C4-2B (cell line): ENCODE data around the gene PSAP.
A peak's percentile ranks its signal among the peaks of the same experiment; 100 is the strongest.

Experiments
- ZFX ChIP-seq: fragments of 450-650 bp; IDR thresholded peaks from 2 replicates; pipeline ENCODE4 v1.6.1; 2017
- TF ChIP-seq, protein P1 (sequence below): fragments of 450-650 bp; conservative IDR thresholded peaks from 2 replicates; pipeline ENCODE4 v1.5.1; 2017; ENCODE audit warnings: mild to moderate bottlenecking

DNA sequence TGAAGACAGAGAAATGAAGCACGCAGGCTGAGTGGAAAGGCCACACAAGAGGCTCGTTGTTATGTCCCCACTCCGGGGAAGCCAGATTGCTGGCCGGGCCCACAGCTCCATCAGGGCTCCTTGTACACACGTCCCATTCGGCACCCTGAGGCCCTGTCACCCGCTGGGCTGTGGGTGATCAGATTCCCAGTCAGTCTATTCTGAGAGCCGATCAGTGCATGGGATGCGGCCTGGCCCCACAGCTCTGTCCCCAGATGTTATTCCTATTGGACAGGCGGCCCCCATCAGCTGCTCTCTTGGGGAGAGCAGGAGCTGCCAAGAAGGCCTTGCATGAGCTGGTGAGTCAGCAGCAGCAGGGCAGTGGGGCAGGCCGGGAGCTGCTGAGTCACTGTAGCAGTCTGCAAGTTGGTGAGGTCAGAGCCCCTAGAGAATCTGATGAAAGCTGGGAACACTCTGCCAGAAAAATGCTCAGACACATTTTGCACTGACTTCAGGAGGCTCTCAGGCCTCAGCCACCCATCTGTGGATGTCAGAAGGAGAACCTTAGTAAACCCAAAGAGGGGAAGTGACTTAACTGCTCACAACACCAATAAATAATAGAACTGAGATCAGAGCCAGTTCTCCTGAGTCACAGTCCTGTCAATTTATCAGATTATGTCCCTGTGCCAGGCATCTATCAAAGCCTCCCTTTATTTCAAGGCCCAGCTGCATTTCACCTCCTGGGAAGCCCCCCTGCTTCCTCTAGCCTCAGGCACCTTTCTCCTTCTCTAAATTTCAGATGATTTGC, 9.4 kb upstream of the PSAP start:
- TF ChIP-seq, protein P1, sequence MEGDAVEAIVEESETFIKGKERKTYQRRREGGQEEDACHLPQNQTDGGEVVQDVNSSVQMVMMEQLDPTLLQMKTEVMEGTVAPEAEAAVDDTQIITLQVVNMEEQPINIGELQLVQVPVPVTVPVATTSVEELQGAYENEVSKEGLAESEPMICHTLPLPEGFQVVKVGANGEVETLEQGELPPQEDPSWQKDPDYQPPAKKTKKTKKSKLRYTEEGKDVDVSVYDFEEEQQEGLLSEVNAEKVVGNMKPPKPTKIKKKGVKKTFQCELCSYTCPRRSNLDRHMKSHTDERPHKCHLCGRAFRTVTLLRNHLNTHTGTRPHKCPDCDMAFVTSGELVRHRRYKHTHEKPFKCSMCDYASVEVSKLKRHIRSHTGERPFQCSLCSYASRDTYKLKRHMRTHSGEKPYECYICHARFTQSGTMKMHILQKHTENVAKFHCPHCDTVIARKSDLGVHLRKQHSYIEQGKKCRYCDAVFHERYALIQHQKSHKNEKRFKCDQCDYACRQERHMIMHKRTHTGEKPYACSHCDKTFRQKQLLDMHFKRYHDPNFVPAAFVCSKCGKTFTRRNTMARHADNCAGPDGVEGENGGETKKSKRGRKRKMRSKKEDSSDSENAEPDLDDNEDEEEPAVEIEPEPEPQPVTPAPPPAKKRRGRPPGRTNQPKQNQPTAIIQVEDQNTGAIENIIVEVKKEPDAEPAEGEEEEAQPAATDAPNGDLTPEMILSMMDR = no peak
- TF ChIP-seq ZFX = peak; percentile 59; the same call in 1 of the 2 replicates
